ENCODE data around the gene PPP1R9B.

PPP1R9B gene

DNA sequence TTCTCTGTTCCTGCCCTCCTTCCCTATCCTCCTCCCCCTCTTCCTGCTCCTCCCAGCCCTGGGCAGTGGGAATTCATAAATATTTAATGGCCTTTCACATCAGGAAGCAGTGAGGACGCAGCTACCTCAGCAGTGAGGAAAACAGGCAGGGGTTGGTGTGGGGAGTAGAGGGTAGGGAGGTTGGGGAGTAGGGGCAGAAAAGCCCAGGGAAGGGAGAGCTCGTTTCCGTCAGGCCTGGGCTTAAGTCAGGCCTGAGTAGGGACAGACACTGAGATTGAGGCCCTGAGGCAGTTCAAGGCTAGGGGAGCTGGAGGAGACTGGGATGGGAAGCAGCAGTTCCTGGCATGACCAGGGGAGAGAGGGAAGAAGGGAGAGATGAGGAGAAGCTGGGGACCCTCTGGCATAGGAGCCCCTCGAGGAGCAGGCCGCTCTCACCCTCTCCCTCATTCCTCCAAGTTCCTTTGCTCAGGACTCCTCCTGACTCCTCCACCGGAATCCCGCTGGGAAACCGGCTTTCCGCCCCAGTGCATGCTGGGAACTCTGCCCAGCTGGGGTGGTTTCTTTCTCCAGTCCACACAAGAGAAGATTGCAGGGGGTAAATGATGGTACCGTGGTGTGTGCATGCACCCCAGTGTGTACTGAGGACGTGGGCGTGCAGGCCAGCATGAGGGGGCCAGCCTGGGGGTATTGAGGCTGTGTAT is 26.7 kb downstream of the PPP1R9B start:
- no peak for DNase-seq (ENCODE audit: low spot score)

DNA sequence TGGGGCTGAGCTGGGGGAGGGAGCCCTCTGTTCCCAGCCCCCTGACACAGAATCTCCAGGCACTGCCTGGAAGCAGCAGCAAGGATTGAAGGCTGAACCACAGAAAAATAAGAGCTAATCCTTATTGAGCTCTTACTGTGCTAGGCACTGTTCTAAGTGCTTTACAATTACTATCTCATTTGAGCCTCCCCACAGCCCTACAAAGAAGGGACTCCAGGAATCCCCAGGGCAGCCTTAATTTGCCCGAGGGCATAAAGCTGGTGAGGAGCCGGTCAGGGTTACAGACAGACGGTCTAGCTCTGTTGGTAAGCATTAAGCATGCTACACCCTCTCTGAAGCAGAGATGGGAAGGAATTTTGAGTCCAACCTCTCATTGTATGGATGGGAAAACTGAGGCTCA is 27.5 kb downstream of the PPP1R9B start:
- DNase-seq (ENCODE audit: low spot score) = no peak

- DNase-seq (ENCODE audit: low spot score) = no peak
Observed at GRCh38 chr17:50120475-50121253, 29.8 kb downstream of the PPP1R9B start.

DNA sequence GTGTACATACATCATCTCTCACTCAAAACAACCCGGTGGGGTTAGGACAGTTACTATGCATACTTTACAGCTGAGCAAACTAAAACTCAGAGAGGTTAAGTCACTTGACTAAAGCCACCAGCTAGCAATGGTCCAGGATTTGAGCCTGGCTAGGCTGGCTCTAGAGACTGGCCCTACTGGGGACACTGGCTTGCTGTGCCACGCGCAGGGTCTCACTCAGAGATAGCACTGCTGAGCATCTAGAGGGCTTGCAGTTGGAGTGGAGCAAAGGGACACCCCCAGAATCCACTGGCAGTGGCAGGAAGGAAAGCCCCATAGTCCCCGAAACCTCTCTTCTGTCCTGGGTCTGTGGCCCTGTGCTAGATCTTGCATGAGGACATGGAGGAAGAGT is 31.7 kb downstream of the PPP1R9B start:
- no peak for DNase-seq (ENCODE audit: low spot score)

GRCh38 chr17:50118076-50118827 is 32.2 kb downstream of the PPP1R9B start:
- no peak for DNase-seq (ENCODE audit: low spot score)

DNA sequence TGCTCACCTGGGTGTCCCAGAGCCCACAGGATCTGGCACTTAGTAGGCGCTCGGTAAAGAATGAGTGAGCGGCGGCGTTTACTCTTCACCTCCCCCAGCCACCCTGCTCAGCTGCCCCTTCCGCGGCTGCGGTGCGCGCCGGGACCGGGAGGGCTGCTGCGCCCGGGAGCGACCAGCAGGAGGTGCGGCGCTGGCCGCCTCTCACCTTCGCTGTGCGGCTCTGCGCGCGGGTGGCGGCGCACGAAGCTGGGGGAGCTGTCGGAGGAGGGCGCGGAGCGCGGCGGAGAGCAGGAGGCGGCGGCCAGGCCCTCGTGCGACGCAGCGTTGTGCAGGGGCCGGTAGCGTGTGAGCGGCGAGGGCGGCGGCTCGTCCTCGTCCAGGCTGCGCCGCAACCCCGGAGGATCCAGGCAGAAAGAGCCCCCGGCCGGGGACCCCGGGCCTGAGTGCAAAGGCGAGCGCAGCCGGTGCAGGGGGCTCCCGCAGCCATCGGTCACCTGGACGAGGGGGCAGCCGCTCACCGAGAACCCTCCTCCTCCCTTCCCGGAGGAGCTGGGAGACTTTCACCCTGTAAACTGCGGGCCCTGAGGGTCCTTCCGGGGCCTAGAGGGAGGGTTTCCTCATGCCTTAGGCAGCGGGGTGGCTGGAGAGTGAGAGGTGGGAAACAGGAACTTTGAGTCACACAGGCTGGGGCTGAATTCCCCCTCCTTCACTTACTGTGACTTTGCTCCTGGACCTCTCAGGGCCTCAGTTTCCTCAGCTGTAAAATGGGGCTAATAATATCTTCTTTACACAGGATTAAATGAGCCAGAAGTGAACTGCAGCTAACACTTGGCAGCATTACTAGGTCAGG is 33.0 kb downstream of the PPP1R9B start:
- no peak for DNase-seq (ENCODE audit: low spot score)

DNA sequence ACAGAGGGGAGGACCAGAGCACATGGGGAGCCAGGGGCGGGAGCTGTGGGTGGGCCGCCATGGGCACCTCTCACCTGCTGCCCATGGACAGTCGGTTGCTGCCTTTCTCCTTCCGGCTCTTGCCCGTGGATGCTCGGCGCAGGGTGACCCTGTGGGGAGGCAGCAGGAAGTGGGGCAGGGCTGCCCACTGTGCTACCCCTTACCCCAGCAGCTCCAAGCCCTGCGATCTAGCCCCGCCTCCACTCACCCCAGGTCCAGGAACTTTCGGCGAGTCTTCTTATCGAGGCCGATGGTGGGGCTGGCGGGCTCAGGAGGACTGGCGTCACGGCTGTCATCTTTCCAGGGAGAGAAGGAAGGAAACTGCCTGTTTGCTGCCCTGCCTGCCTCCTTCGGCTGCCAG is 34.7 kb downstream of the PPP1R9B start:
- no peak for DNase-seq (ENCODE audit: low spot score)

GRCh38 chr17:50114849-50115357 is 35.6 kb downstream of the PPP1R9B start:
- DNase-seq (ENCODE audit: low spot score) = peak; percentile 45

- no peak for DNase-seq (ENCODE audit: low spot score)
Observed at GRCh38 chr17:50114401-50114800, 36.1 kb downstream of the PPP1R9B start.

DNA sequence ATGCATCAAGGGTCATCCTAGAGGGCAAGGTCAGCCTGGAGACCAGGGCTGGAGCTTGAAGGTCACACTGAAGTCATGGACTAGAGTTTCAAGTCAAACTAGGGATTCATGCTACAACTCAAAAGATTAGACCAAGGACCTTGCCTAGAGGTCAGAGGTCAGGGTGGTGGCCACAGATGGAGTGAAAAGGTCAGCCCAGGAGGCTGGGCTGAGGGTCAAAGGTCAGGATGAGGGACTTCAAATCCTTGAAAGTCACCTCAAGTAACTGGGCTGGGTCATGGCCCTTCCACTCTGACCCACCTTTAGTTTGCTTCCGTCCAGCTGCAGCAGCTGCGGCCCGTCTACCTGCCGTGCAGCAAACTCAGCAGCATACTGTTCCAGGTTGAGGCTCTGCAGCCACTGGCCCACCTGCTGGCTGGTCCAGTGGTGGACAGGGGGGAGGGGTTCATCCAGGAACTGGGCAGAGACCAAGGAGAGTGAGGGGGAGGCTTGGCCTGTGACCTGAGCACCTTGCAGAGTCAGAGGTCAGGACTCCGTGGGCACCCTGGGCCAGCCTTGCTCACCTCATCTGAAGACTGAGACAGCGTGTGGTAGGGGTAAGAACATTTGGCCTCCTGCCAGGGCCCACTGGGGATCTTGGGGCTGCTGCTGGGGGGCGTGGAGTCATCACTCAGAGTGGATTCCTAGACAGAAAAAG is 36.7 kb downstream of the PPP1R9B start:
- no peak for DNase-seq (ENCODE audit: low spot score)

DNA sequence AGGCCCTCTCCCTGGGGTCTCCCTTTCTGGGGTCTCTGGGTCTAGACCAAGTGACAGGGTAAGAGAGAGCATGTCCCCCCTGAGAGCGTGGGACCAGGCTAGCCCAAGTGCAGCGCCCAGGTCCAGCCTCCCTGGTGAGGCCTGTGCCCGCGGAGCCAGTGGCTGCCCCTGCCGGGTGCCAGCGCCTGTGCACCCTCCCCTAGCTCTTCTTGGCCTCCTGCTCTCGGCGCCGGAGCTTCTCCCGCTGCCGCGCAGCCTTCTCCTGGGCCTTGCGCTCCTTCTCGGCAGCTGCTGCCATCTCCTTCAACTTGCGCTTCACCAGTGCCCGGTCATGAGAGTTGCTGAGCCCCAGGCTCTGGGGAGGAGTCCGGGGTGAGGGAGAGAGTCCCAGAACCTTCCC is 37.8 kb downstream of the PPP1R9B start:
- no peak for DNase-seq (ENCODE audit: low spot score)

DNA sequence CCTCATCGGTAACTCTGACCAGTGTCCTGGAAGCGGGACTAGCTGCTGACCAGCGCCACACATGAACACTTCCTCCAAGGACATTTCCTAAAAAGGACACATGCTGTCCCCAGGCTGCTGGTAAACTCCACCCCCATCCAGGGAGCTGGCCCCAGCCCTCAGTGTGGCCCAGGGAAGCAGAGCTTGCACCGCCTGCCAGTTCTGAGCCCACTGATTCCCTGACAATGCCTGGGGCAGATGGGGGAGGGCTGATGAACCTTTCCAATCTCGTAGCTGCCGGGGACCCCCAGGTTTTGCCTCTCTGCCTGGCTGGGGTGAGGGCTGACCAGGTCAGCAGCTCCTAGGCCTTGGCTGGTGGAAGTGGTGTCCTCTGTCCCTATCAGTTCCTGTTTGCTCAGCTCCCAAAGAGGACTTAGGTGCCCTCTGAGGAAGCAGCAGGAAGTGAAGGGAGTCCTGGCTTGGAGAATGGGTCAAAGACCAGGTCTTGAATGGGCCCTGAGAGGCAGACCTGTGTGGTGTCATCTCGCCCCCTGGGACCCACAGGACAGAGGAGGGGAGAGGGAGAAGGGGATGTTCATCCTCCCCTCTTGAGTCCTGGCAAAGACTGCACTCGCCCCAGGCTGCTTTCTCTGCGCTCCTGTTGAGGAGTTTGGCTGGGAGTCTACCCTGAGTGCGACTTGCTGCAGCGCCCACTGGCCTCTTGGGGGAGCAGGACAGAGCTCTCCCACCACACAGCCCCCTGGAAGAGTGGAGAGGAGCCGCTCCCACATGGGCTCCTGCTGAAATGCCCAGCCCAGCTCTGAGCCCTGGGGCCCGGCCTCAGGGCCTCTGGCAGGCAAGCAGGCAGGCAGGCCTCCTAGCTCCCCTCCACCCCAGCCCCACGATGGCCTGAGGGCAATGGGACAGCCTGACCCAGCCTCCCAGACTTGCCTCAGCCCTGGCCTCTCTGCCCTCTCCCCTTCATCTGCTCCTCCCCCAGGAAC is 38.5 kb downstream of the PPP1R9B start:
- DNase-seq (ENCODE audit: low spot score) = no peak

DNA sequence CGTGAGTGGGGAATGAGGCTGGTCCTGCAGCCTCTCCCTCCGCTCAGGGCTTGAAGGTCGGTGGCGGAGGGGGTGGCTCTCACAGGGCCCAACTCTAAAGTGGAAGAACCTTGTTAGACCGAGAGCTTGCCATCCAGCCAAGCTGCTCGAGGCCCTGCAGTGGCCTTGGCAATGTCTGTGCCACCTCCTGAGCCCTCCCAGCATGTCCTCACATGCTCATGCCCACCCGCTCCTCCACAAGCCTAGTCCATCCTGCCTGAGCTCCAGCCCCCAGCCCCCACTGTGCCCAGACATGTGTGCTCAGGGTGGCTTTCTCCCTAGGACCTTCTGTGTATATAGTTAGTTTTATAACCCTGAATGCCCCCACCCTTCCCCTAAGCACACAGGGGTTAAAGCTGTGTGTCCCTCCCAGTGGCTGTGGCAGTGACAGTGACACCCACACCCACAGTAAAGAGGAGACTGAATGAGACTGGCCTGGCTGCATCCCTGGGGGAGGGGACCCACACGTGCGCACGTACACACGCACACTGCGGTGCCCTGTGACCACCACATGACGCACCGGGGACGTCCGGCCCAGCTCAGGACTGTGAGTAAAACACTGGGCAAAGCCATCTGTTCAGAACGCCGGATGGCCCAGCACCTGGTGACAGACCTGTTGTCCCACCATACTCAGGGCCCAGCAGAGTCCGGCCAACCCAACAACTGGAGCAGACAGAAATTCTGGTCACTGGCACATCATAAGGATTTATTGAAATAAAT is 39.7 kb downstream of the PPP1R9B start:
- no peak for DNase-seq (ENCODE audit: low spot score)

DNA sequence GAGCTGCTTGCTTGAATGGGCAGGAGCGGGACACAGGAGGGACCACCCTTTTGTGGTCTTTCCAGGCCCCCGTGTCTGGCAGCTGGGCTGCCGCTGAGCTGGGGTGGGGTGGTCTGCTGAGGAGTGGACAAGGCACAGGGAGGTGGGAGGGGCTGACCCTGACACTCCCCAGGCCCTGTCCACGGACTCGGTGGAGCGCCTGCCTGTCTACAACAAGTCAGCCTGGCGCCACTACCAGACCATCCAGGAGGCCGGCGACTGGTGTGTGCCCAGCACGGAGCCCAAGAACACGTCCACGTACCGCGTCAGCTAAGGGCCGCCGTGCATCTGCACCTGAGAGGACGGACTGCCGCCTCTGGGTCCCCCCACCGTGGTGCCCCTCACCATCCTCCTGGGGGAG is 40.7 kb downstream of the PPP1R9B start:
- no peak for DNase-seq (ENCODE audit: low spot score)

DNA sequence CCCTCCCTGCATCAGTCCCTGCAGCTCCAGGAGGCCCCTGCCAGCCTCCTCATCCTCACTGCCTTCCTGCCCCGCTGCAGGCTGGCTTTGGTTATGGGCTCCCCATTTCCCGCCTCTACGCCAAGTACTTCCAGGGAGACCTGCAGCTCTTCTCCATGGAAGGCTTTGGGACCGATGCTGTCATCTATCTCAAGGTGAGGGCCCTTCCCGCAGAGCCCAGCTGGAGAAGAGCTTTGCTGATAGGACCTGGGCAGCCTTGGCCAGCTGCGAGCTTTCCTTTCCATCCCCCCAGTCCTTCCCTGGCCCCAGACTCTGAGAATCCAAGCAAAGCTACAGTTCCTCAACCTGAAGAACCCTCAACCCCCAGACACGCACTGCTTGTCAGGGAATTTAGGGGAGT is 41.3 kb downstream of the PPP1R9B start:
- no peak for DNase-seq (ENCODE audit: low spot score)

DNA sequence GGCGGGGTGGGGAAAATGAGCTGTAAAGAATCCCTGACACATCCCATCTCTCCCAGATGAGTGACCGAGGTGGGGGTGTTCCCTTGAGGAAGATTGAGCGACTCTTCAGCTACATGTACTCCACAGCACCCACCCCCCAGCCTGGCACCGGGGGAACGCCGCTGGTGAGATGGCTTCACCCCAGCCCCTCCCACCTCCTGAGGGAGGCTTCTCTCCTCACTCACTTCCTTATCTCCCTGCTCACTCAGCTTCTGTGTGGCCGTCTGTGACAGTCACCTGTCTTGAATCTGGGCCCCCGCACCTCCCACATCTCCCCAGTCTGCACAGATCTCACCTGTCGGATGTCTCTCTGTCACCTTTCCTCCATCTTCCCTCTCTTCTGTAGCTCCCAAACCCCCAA is 41.9 kb downstream of the PPP1R9B start:
- DNase-seq (ENCODE audit: low spot score) = no peak

GRCh38 chr17:50107790-50108414 is 42.6 kb downstream of the PPP1R9B start:
- DNase-seq (ENCODE audit: low spot score) = no peak

DNA sequence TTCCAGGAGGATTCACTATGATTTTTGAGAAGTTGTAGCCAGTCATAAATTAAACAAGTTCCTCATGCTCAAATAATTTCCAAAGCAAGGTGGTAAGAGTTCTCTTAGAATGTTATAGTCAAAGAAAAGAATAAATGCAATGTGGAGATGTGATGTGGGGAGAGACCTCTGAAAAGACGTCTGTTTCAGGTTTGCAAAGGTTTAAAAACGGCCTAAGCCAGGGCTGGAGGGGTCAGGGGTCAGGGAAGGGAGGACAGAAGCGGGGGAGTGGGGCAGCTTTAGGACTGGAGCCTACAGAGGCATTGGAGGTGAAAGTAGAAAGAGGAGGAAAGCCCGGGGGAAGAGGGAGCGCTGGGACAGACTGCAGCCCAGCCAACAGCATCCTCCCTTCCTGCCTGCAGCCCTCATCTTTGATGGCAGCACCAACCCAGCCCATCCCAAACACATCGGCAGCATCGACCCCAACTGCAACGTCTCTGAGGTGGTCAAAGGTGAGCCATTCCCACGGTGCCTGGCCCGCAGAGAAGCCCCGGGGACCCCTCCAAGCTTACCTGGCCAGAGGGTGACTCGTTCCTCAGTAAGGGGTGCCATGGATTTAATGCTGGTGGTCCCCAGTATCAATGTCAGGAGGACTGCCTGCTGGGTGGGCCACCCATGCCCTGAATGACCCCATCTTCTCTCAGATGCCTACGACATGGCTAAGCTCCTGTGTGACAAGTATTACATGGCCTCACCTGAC is 43.9 kb downstream of the PPP1R9B start:
- DNase-seq (ENCODE audit: low spot score) = no peak
